HG03442 (cell line): ENCODE measurements around the gene KHSRP.

Experiments
- ATAC-seq: cut with Tn5 transposase; IDR thresholded peaks from one replicate; pipeline ENCODE4 v1.9.1; 2021; ENCODE audit warnings: mild to moderate bottlenecking, moderate library complexity; ENCODE audit not compliant: unreplicated experiment

The KHSRP gene

DNA sequence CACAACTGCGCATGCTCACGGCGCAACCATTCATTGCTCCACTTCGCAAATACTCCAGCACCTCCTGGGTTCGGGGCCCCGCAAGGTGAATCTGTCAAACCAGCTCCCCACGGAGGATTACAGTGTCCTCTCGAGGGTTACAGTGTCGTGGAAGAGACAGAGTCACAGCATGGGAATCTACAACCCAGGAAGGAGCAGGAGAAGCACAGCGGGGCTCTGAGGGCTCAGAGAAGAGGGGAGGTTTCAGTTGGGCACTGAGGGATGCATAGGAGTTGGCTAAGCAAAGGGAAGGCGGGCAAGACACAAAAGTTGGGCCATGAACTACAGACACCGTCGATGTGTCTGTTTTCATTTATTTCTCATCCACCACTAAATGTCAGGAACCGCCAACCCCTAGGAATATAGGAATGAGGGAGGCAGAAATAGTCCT is 30.6 kb downstream of the KHSRP start:
- no peak for ATAC-seq

DNA sequence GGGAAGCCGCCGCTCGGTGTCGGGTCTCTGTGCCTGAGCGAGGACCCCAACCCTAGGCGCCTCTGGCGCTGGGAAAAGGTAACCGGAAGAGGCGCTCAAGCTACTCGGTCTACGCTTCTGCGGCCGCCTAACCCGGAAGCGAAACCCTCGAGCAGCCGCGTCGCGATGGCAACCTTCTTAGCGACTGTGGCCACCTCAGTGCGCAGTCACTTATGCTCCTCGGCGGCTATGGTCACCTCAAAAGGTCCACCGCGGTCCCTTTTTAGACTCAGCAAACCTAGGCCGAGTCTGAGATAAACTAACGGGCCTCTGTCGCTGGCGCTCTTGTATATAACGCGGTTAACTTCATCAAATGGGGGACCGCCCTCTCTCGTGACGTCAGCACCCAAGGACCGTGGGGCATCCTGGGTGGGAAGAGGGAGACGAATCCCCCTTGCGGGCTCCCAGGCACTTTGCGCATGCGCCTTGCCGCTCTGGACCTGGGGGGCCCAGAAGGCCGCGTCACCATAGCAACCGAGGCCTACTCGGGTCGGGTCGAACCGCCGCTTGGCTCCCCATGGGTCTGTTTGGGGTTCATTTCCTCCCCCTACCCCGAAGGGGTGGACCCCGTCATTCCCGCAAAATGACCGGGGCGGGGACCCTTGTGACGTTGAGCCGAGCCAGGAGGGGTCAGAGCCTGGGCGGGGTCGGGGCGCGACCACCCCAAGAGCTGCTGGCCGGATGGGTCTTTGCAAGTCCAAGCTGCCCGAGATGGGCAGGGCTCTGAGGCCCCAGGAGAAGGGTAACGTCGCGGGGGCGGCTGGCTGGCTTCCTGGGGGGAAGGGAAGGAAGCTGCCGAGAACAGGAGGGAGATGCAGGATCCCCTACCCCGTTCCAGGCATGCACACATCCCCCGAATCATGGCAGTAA is 31.3 kb downstream of the KHSRP start, which contains the start of gene GTF2F1:
TSS of gene GTF2F1 (minus strand) at position 91 of the 909 bp plus-strand sequence. CDS start 169 bp downstream, outside the sequence.
- ATAC-seq, result peak; percentile 74

DNA sequence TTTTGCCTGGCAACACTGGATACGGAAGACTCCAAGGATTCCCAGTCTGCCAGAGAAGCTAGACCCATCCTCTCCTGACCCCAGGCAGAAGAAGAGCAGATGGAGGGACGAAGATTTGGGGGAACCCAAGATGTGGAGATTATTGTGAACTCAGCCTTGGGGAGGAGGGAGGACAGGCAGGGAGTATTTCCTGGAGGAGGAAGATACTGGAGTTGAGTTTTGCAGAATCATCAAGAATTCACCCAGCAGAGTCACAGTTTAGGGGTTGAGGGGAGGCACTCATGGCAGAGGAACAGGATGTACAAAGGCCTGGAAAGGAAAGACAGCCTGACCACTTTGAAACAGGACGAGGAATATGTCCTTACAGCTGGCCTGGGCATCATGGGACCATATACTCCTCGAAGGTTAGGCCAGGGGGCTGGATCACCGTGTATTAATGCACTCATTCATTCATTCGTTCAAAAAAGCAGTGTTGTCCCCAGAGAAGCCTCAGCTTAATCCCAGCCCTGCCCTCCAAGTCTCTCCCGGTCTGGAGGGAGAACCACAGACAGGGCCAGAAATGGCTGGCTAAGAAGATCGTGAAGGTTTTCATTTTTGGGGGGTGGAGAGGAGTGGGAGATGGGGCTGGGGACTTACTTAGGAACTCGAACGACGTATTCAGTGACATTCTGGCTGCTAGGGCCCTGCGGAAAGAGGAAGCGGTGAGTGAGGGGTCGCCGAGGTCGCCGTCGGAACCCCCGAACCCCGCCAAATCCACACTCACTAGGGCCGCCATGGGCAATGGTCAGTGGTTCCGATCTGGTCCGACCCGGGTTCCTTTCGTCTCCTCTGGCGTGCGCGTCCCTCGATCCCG is 32.2 kb downstream of the KHSRP start:
- ATAC-seq, result no peak

DNA sequence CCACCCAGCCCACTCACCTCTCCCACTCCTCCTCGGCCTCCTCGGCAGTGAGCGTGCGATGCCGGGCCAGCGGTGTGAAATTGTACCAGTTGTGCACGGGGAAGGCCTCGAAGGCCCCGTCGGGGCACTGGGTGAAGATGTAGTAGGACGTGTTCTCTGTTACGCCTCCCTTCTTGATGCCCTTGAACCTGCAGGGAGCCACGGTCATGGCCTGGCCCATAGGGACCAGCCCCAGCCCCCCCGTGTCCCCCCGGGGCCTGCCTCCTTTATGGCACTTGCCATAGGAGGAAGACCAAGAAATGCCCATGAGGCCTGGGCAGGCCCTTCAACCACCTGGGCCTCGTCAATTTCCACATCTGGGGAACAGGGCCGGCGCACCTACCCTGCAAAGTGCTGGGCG is 37.2 kb downstream of the KHSRP start:
- ATAC-seq, result no peak

DNA sequence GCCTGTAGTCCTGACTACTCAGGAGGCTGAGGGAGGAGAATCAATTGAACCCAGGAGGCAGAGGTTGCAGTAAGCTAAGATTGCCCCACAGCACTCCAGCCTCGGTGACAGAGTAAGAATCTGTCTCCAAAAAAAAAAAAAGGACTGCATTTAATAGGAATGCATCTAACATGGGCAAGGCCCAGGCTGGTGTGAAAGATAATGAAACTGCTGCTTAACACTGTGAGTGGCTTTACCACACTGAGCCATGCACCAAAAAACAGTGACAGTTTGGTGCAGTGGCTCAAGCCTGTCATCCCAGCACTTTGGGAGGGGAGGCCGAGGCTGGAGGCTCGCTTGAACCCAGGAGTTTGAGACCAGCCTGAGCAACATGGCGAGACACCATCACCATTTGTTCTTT is 40.2 kb downstream of the KHSRP start:
- no peak for ATAC-seq

DNA sequence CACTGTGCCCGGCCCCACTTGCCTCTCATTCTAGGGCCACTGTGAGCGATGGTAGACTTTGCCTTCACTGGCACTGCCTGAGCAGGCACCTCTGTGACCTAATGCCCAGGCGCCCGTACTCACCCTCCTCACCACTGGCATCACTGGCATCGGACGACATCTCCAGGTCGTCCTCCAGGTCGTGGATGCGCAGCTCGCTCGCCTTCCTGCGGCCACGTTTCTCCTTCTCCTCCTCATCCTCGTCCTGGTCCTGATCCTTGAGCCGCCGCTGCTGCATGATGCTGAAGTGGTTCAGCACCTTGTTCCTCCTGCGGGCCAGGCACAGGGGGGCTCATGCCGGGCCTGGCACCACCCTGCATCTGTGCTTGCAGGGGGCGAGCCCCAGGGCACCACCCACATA is 41.4 kb downstream of the KHSRP start:
- no peak for ATAC-seq

DNA sequence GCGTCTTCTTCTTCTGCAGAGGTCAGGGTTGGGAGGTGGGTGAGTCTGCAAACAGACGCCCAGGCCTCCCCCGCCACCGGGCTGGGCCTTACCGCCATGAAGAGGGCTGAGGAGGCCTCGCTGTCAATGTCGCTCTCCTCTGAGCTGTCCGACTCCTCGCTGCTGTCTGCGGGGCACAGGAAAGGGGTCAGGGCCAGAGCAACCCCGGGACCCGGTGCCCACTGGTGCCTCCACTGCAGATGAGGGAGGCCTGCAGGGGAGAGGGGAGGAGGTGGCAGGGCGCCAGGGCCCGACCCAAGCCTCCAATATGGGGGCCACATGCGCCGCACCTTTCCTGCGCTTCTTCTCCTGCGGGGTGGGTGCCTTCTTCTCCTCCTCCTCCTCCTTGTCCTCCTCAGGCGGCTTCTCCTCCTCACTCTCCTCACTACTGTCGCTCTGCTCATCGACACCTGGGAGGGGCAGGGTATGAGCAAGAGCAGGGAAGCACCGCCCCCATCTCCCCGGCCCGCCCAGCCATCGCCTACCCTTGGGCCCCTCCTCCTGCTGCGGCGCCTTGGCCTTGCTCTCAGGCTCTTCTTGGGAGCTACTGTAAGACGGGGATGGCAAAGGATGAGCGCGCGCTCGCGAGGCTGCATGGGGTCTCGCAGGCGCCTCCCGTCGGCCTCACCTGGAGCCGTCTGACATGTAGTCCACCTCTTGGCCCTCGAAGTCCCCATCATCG is 43.4 kb downstream of the KHSRP start:
- no peak for ATAC-seq

DNA sequence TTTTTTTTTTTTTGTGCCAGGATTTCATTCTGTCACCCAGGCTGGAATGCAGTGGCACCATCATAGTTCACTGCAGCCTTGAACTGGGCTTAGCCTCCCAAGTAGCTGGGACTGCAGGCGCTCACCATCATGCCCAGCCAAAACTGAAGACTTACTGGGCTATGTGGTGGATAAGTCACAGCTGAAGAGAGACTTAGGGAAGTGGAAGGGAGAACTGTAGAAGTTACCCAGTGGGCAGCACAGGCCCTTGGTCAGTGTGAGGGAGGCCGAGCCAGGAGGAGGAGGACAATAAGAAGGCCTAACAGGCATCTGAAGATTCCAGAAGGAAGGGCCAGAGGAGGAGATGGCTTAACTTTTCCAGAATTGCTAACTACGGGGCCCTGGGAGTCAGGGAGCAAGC is 44.9 kb downstream of the KHSRP start:
- ATAC-seq, result no peak

DNA sequence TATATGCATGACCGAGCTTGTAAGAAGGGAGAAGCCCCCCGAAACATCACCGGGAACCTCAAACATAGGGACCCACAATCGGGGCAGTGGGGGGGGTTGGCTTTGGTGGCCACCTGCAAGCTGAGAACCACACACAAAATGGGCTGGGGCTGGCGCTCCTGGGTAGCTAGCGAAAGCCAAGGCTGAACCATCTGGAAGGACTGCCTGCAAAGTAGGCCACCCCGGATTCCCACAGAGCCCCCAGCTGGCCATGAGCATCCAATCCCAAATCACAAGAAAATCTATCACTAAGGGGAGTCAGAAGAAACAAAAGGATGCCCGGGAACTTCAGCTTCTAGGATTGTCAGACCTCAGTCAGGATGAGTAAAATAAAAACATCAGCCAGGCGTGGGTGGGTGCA is 46.1 kb downstream of the KHSRP start:
- no peak for ATAC-seq

DNA sequence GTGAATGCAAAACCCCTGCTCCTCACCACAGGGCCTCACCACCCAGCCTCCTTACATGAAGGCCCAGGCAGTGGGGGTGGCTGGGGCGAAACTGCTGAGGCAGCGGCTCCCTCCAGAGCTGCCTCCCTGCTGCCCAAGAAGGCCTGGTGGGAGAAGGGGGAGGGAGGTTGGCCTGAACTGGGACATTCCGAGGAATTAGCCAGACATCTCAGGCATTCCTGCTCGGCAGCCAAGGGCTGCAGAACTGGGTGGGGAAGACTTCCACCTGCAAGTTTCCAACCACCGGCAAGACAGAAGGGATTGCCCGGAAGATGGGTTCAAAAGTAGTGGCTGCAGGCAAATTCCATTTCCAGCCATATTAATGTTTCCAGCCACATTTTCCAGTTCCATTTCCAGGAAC is 46.6 kb downstream of the KHSRP start:
- ATAC-seq, result no peak

DNA sequence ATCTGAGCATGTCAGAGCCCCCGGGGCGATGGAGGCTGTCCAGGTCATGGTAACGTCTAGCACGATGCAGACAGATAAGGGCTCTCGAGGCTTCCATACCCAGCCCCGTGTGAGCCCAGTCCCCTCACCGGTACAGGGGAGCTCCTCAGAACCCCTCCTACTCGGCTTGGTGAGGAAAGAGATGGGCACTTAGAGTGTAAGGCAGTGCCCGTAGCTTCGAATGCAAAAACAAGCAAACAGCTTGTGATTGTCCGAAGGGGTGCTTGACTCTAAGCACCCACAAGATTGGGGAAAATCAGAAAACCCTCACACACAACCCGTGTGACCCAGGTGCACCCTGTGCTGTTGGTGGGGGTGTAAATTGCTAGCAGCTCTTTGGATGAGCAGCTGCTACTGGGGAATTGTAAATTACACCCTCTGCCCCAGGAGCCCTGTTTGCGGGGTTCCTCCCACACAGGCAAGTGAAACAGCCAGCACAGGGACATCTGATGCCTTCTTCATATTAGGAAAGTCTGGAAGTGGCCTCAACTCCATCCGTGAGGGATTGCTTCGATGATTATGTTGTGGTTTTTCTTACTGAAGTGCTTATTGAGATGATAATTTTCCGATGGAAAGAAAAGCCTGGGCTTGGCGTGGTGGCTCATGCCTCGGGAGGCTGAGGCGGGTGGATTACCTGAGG is 48.0 kb downstream of the KHSRP start:
- ATAC-seq, result no peak

DNA sequence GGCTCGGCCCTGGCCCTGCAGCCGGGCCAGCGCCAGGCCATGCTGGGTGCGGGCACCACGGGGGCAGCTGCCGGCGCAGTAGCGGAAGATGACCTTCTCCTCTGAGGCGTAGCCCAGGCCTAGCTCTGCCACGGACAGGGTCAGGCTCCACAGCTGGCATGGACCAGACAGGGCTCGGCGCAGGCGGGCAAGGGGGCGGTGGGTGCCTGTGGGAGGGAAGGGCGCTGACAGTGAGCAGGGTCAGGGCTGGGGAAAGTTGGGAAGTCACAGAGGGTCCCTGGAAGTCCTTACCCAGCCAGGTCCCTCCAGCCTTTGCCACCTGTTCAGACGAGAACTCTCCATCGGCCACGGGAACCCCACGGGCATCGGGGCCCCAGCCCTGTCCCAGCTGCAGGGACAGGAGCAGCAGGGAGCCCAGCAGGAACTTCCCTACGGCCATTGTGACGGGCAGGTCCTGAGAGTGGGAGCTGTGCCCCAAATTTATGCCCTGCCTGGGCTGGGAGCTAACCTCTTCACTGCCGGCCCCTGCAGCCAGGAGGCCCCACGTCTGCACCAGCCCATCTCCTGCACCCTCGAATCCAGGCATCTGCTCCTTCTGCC is 49.1 kb downstream of the KHSRP start, which contains the start of gene PSPN:
TSS of gene PSPN (minus strand) at position 523 of the 600 bp plus-strand sequence. CDS start at position 439, 84 bp downstream.
- no peak for ATAC-seq

DNA sequence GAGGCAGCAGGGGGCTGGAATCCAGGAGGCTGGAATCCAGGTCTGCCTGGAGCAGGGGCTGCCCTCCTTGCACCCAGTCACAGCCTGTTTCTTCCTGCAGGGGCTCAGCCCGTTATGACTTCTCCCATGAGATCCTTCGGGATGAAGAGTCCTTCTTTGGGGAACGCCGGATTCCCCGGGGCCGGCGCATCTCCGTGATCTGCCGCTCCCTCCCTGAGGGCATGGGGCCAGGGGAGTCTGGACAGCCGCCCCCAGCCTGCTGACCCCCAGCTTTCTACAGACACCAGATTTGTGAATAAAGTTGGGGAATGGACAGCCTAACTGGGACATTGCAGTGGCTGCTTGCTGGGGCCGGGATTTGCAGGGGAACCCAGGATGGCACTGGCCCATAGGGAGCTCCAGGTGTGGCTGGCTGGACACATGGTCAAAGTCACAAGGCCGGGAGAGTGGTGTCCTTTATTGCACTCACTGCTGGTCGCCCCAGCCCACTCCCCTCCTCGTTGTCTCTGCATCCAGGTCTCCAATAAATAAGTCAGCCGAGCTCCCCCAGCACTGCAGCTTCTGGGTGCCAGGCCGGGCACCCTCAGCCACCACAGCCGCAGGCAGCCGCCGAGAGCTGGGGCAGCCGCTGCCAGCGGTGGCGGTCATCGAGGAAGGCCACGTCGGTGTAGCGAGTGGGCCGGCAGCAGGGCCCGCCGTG is 49.8 kb downstream of the KHSRP start:
- no peak for ATAC-seq

DNA sequence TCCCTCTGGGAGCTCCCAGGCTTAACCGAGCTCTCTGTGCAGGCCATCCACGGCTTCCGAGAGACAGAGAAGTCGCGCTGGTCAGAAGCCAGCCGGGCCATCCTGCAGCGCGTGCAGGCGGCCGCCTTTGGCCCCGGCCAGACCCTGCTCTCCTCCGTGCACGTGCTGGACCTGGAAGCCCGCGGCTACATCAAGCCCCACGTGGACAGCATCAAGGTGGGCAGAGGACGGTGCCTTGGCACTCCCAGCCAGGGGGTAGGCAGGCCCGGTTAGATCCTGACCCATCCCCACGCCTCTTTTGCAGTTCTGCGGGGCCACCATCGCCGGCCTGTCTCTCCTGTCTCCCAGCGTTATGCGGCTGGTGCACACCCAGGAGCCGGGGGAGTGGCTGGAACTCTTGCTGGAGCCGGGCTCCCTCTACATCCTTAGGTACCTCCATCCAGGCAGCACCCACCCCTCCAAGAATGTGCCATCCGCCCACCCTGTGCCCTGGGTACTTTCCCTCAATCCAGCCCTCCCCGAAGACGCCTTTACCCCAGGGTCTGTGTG is 50.4 kb downstream of the KHSRP start:
- no peak for ATAC-seq

DNA sequence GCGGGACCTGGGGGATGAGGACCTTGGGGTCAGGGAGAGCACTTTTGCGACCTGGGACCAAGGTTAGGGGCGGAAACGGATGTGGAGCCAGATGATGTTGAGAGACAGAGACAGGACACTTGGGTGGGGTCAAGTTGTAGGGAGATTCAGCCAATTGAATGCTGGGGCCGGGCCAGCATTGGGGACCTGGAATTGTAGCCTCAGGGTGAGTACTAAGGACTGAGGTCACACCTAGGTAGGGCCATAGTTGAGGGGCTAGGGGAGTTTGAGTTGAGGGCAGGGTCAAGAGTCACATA is 50.9 kb downstream of the KHSRP start:
- no peak for ATAC-seq

DNA sequence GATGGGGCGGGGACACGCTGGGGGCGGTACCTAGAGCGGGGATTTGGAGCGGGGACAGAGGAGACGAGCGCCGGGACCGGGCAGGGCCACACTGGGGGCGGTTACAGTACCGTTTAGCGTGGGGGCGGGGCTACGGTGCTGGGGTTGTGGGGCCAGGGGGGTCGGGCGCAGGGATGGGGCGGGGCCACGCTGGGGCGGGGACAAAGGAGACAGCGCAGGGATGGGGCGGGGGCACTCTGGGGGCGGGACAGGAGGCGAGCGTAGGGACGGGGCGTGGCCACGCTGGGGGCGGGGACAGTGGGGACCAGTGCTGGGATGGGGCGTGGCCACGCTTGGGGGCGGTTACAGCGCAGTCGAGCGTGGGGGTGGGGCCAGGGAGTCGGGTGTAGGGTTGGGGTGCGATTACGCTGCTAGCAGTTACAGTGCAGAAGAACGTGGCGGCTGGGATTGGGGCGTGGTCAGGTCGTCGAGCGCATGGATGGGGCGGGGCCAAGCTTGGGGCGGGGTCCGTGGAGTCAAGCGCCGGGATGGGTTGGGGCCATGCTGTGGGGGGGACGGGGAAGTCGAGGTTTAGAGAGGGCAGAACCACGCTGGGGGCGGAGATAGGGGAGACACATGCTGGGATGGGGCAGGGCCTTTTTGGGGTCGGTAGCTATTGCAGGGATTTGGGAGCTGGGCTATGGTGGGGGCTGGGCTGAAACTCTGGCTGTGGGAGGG is 51.4 kb downstream of the KHSRP start:
- peak; percentile 41 for ATAC-seq

DNA sequence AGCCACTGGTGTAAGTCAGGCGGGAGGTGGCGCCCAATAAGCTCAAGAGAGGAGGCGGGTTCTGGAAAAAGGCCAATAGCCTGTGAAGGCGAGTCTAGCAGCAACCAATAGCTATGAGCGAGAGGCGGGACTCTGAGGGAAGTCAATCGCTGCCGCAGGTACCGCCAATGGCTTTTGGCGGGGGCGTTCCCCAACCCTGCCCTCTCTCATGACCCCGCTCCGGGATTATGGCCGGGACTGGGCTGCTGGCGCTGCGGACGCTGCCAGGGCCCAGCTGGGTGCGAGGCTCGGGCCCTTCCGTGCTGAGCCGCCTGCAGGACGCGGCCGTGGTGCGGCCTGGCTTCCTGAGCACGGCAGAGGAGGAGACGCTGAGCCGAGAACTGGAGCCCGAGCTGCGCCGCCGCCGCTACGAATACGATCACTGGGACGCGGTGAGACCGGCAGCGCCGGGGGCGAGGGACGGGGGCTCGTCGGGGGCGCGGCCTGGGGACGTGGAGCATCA is 52.0 kb downstream of the KHSRP start, which contains the start of gene ALKBH7:
TSS of gene ALKBH7 (plus strand) at position 201 of the 502 bp plus-strand sequence. CDS start at position 228, 27 bp downstream.
- ATAC-seq, result peak; percentile 75

DNA sequence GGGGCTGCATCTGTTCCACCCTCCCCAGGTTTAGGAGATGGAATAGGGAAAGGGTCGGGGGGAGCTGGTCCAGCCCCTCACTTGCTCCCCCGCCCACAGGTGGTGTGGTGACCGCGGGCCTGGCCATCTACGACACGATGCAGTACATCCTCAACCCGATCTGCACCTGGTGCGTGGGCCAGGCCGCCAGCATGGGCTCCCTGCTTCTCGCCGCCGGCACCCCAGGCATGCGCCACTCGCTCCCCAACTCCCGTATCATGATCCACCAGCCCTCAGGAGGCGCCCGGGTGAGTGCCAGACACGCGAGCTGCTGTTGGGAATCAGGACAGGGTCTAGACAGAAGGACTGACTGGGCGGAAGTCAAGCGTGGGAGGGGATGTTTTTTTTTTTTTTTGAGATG is 60.3 kb downstream of the KHSRP start:
- no peak for ATAC-seq
